Activated B cell treated with CpG ODN at 0.5 μM for 24 hours (primary cell): ENCODE data around the gene SERPINA1. TPM values are rescaled to one million over a fixed set of nuclear protein-coding genes. Genes with fewer than 3 reads are reported as not detected.

ENCODE experiments used
- ATAC-seq: fragments of 200-7000 bp; cut with Tn5 transposase; one replicate; pipeline ENCODE4 v1.10.0; 2021; ENCODE audit warnings: low read depth, mild to moderate bottlenecking, moderate library complexity
- CTCF ChIA-PET: fragments of 350-600 bp; sonication (Branson Sonifier 250); formaldehyde crosslinking; loops from one replicate; lab custom pipeline; 2021; ENCODE audit warnings: antibody characterized with exemption; lab: Charles Lee
- POLR2A ChIA-PET: fragments of 350-600 bp; sonication (Branson Sonifier 250); formaldehyde crosslinking; loops from one replicate; lab custom pipeline; 2021; ENCODE audit warnings: antibody characterized with exemption; lab: Charles Lee
- DNase-seq: peaks from one replicate; pipeline ENCODE4 v3.0.0; 2022
- H3K27ac Mint-ChIP-seq: one replicate; pipeline ENCODE4 v1.8.0; 2020; ENCODE audit warnings: mixed read lengths
- H3K27me3 Mint-ChIP-seq: one replicate; pipeline ENCODE4 v1.8.0; 2021; ENCODE audit warnings: mixed read lengths
- H3K36me3 Mint-ChIP-seq: one replicate; pipeline ENCODE4 v1.8.0; 2021; ENCODE audit warnings: low read depth, mixed read lengths
- H3K4me1 Mint-ChIP-seq: one replicate; pipeline ENCODE4 v1.8.0; 2021; ENCODE audit warnings: mixed read lengths
- H3K4me3 Mint-ChIP-seq: one replicate; pipeline ENCODE4 v1.8.0; 2020; ENCODE audit warnings: mild to moderate bottlenecking, mixed read lengths
- H3K9me3 Mint-ChIP-seq: one replicate; pipeline ENCODE4 v1.8.0; 2020; ENCODE audit warnings: mixed read lengths
- CTCF ChIP-seq: fragments of 200-600 bp; IDR thresholded peaks from one replicate; pipeline ENCODE4 v1.8.0; 2022; ENCODE audit warnings: antibody characterized with exemption, mild to moderate bottlenecking
- intact Hi-C: fragments of 100-400 bp; cut with micrococcal nuclease; formaldehyde crosslinking; loops from one replicate; pipeline ENCODE4 v1.15.1; 2024
- total RNA-seq: library from RNA; stranded (reverse); gene quantifications from 2 replicates; pipeline ENCODE4 v1.2.3, GENCODE V29; 2022

Gene SERPINA1
- total RNA-seq, 1 donor from 2014 or later, result 0.31 TPM

GRCh38 chr14:94397289-94398181 lies 9.1 kb upstream of the SERPINA1 start:
- DNase-seq, result no peak
- Mint-ChIP-seq H3K4me1 (no peaks in the 10 kb centered on the region), H3K27me3 (peaks cover 16% of the 10 kb centered on the region), H3K27ac (no peak overlapping the region), H3K9me3 (no peaks in the 10 kb centered on the region), H3K4me3 (no peak overlapping the region), H3K36me3 (no peaks in the 10 kb centered on the region)
- TF ChIP-seq CTCF, result no peak
- intact Hi-C loops, result no loop called here
- CTCF ChIA-PET, result no interaction called here
- ATAC-seq, result no peak
- POLR2A ChIA-PET, result no interaction called here

GRCh38 chr14:94396628-94397225 lies 8.3 kb upstream of the SERPINA1 start:
- intact Hi-C loops, result no loop called here
- ChIA-PET CTCF (no interaction called here), POLR2A (no interaction called here)
- Mint-ChIP-seq H3K27ac (no peak overlapping the region), H3K27me3 (peaks cover 16% of the 10 kb centered on the region), H3K4me1 (no peaks in the 10 kb centered on the region), H3K4me3 (no peak overlapping the region), H3K9me3 (no peaks in the 10 kb centered on the region), H3K36me3 (no peaks in the 10 kb centered on the region)
- no peak for TF ChIP-seq CTCF
- DNase-seq (no peak), ATAC-seq (no peak)

- no peak overlapping the region for H3K4me3 Mint-ChIP-seq
- DNase-seq, result no peak
- POLR2A ChIA-PET, result no interaction called here
- no peak for ATAC-seq
- H3K9me3 Mint-ChIP-seq, result no peaks in the 10 kb centered on the region
- CTCF ChIA-PET, result no interaction called here
- no peaks in the 10 kb centered on the region for H3K36me3 Mint-ChIP-seq
- no peaks in the 10 kb centered on the region for H3K4me1 Mint-ChIP-seq
- intact Hi-C loops, result no loop called here
- H3K27ac Mint-ChIP-seq, result no peak overlapping the region
- H3K27me3 Mint-ChIP-seq, result peaks cover 16% of the 10 kb centered on the region
- no peak for TF ChIP-seq CTCF
Observed at GRCh38 chr14:94395888-94396574, 7.6 kb upstream of the SERPINA1 start.

GRCh38 chr14:94395282-94395887 lies 7.0 kb upstream of the SERPINA1 start:
- no peak overlapping the region for H3K27ac Mint-ChIP-seq
- H3K4me3 Mint-ChIP-seq, result no peak overlapping the region
- TF ChIP-seq CTCF, result no peak
- DNase-seq, result no peak
- H3K4me1 Mint-ChIP-seq, result no peaks in the 10 kb centered on the region
- ATAC-seq, result no peak
- ChIA-PET CTCF (no interaction called here), POLR2A (no interaction called here)
- H3K36me3 Mint-ChIP-seq, result no peaks in the 10 kb centered on the region
- no peaks in the 10 kb centered on the region for H3K9me3 Mint-ChIP-seq
- peaks cover 16% of the 10 kb centered on the region for H3K27me3 Mint-ChIP-seq
- intact Hi-C loops, result no loop called here
